Activated naive CD4-positive, alpha-beta T cell treated with anti-CD3 and anti-CD28 coated beads, Interleukin-2, amount 50 U/mL, for 24 hours (primary cell): ENCODE data around the gene GLG1.
"Not testable (repeated sequence)": the region's sequence is repeated elsewhere in the genome, so short reads cannot be mapped to it uniquely, and the experiment has no call there.

ENCODE experiments used
- H3K27ac Mint-ChIP-seq: one replicate; pipeline ENCODE4 v1.8.0; 2021; ENCODE audit warnings: mild to moderate bottlenecking, mixed read lengths
- H3K27me3 Mint-ChIP-seq: one replicate; pipeline ENCODE4 v1.8.0; 2021; ENCODE audit warnings: mixed read lengths
- H3K36me3 Mint-ChIP-seq: one replicate; pipeline ENCODE4 v1.8.0; 2021; ENCODE audit warnings: mixed read lengths
- H3K4me1 Mint-ChIP-seq: one replicate; pipeline ENCODE4 v1.8.0; 2021; ENCODE audit warnings: mixed read lengths
- H3K4me3 Mint-ChIP-seq: one replicate; pipeline ENCODE4 v1.8.0; 2021; ENCODE audit warnings: mild to moderate bottlenecking, mixed read lengths
- H3K9me3 Mint-ChIP-seq: one replicate; pipeline ENCODE4 v1.8.0; 2021; ENCODE audit warnings: mixed read lengths

GLG1 gene

GRCh38 chr16:74606521-74607309 lies at the start of gene GLG1:
Gene GLG1, minus strand, starts transcription at chr16:74607114. Its CDS starts 20 bp downstream, at chr16:74607094.
- no peaks in the 10 kb centered on the region for H3K27me3 Mint-ChIP-seq
- H3K9me3 Mint-ChIP-seq, result no peaks in the 10 kb centered on the region

GRCh38 chr16:74654536-74655050 lies 47.7 kb upstream of the GLG1 start:
- no peaks in the 10 kb centered on the region for H3K9me3 Mint-ChIP-seq
- peak overlapping the region; percentile 59 for H3K27ac Mint-ChIP-seq
- H3K36me3 Mint-ChIP-seq, result peaks cover 15% of the 10 kb centered on the region
- peaks cover 66% of the 10 kb centered on the region for H3K4me1 Mint-ChIP-seq
- no peak overlapping the region for H3K4me3 Mint-ChIP-seq
- H3K27me3 Mint-ChIP-seq, result no peaks in the 10 kb centered on the region

More at GRCh38 chr16:74606521-74607309, at the start of gene GLG1:
- Mint-ChIP-seq H3K4me3 (peak within 1 kb of the TSS; percentile 96), H3K4me1 (peaks cover 67% of the 10 kb centered on the region), H3K36me3 (peaks cover 2% of the 10 kb centered on the region), H3K27ac (peak within 1 kb of the TSS; percentile 99)

GRCh38 chr16:74652883-74653282 lies 46.0 kb upstream of the GLG1 start:
- H3K4me3 Mint-ChIP-seq, H3K27me3 Mint-ChIP-seq, H3K9me3 Mint-ChIP-seq: not testable (repeated sequence)
- H3K4me1 Mint-ChIP-seq, result peaks cover 49% of the 10 kb centered on the region
- H3K27ac Mint-ChIP-seq, result peak overlapping the region; percentile 30
- H3K36me3 Mint-ChIP-seq, result peaks cover 15% of the 10 kb centered on the region

- H3K36me3 Mint-ChIP-seq, result peaks cover 15% of the 10 kb centered on the region
- no peak overlapping the region for H3K27ac Mint-ChIP-seq
- H3K4me1 Mint-ChIP-seq, result peaks cover 45% of the 10 kb centered on the region
- H3K4me3 Mint-ChIP-seq, result no peak overlapping the region
- no peaks in the 10 kb centered on the region for H3K27me3 Mint-ChIP-seq
- H3K9me3 Mint-ChIP-seq, result no peaks in the 10 kb centered on the region
Measured at GRCh38 chr16:74652249-74652648, 45.3 kb upstream of the GLG1 start.

GRCh38 chr16:74651841-74652240 lies 44.9 kb upstream of the GLG1 start:
- Mint-ChIP-seq H3K4me3 (no peak overlapping the region), H3K9me3 (no peaks in the 10 kb centered on the region), H3K27me3 (no peaks in the 10 kb centered on the region), H3K27ac (no peak overlapping the region), H3K4me1 (peaks cover 41% of the 10 kb centered on the region), H3K36me3 (peaks cover 13% of the 10 kb centered on the region)

GRCh38 chr16:74650966-74651567 lies 44.2 kb upstream of the GLG1 start:
- H3K4me1 Mint-ChIP-seq, result peaks cover 35% of the 10 kb centered on the region
- H3K9me3 Mint-ChIP-seq, result no peaks in the 10 kb centered on the region
- no peak overlapping the region for H3K27ac Mint-ChIP-seq
- no peak overlapping the region for H3K4me3 Mint-ChIP-seq
- H3K27me3 Mint-ChIP-seq, result no peaks in the 10 kb centered on the region
- peaks cover 12% of the 10 kb centered on the region for H3K36me3 Mint-ChIP-seq

GRCh38 chr16:74649839-74650504 lies 43.1 kb upstream of the GLG1 start:
- Mint-ChIP-seq H3K27ac (no peak overlapping the region), H3K4me1 (peaks cover 25% of the 10 kb centered on the region), H3K9me3 (no peaks in the 10 kb centered on the region), H3K36me3 (peaks cover 9% of the 10 kb centered on the region), H3K4me3 (no peak overlapping the region), H3K27me3 (no peaks in the 10 kb centered on the region)

GRCh38 chr16:74641969-74642368 lies 35.1 kb upstream of the GLG1 start:
- H3K4me3 Mint-ChIP-seq, result no peak overlapping the region
- H3K27me3 Mint-ChIP-seq, result no peaks in the 10 kb centered on the region
- no peaks in the 10 kb centered on the region for H3K4me1 Mint-ChIP-seq
- no peak overlapping the region for H3K27ac Mint-ChIP-seq
- H3K36me3 Mint-ChIP-seq, result peaks cover 11% of the 10 kb centered on the region
- no peaks in the 10 kb centered on the region for H3K9me3 Mint-ChIP-seq

GRCh38 chr16:74637742-74638453 lies 31.0 kb upstream of the GLG1 start:
- Mint-ChIP-seq H3K4me3 (no peak overlapping the region), H3K27ac (peak overlapping the region; percentile 74), H3K9me3 (no peaks in the 10 kb centered on the region), H3K36me3 (peaks cover 5% of the 10 kb centered on the region), H3K27me3 (no peaks in the 10 kb centered on the region), H3K4me1 (no peaks in the 10 kb centered on the region)

GRCh38 chr16:74635303-74635702 lies 28.4 kb upstream of the GLG1 start:
- no peak overlapping the region for H3K27ac Mint-ChIP-seq
- no peaks in the 10 kb centered on the region for H3K27me3 Mint-ChIP-seq
- H3K4me1 Mint-ChIP-seq, result no peaks in the 10 kb centered on the region
- no peak overlapping the region for H3K4me3 Mint-ChIP-seq
- peaks cover 6% of the 10 kb centered on the region for H3K36me3 Mint-ChIP-seq
- H3K9me3 Mint-ChIP-seq, result no peaks in the 10 kb centered on the region

GRCh38 chr16:74633686-74634085 lies 26.8 kb upstream of the GLG1 start:
- Mint-ChIP-seq H3K36me3 (peaks cover 13% of the 10 kb centered on the region), H3K4me3 (no peak overlapping the region), H3K27ac (peak overlapping the region; percentile 23)

GRCh38 chr16:74627506-74628220 lies 20.7 kb upstream of the GLG1 start:
- Mint-ChIP-seq H3K4me3 (no peak overlapping the region), H3K36me3 (peaks cover 17% of the 10 kb centered on the region), H3K9me3 (no peaks in the 10 kb centered on the region), H3K4me1 (peaks cover 26% of the 10 kb centered on the region), H3K27me3 (no peaks in the 10 kb centered on the region), H3K27ac (peak overlapping the region; percentile 93)

More at GRCh38 chr16:74633686-74634085, 26.8 kb upstream of the GLG1 start:
- no peaks in the 10 kb centered on the region for H3K27me3 Mint-ChIP-seq
- H3K9me3 Mint-ChIP-seq, result no peaks in the 10 kb centered on the region
- no peaks in the 10 kb centered on the region for H3K4me1 Mint-ChIP-seq

- Mint-ChIP-seq H3K27me3 (no peaks in the 10 kb centered on the region), H3K36me3 (peaks cover 22% of the 10 kb centered on the region), H3K27ac (peak overlapping the region; percentile 93), H3K4me1 (peaks cover 26% of the 10 kb centered on the region), H3K9me3 (no peaks in the 10 kb centered on the region), H3K4me3 (peak overlapping the region; percentile 9)
Measured at GRCh38 chr16:74626741-74627416, 20.0 kb upstream of the GLG1 start.
